A172 (cell line): ENCODE results near the gene YY2. TPM values are rescaled to one million over a fixed set of nuclear protein-coding genes. Genes with fewer than 3 reads are reported as not detected.
"Not testable (repeated sequence)": the region's sequence is repeated elsewhere in the genome, so short reads cannot be mapped to it uniquely, and the experiment has no call there.

ENCODE experiments used
- DNase-seq: peaks from one replicate; pipeline ENCODE4 v3.0.0-alpha.2; 2015; ENCODE audit warnings: low spot score
- total RNA-seq: library from RNA; depleted of rRNA; stranded (reverse); fragments of >200 nt; shearing (Covaris generic); gene quantifications from 2 replicates; pipeline ENCODE4 v1.2.3, GENCODE V29; 2014; rRNA removed

Gene YY2
- total RNA-seq, 1 experiment from 2014 or later = 4.1 TPM

DNA sequence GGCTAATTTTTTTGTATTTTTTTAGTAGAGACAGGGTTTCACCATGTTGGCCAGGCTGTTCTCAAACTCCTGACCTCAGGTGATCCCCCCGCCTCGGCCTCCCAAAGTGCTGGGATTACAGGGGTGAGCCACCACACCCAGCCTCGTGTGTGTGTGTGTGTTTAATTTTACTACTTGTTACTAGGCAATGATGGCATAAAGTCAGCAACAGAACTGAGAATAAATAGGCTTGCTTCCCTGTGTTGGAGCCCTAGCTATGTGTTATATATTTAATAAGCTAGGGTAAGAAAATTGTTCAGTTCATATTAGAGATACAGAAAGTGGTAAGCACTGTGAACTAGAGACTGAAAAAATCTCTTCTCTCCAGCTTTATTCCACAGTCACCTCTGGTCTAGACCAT, 18.4 kb downstream of the YY2 start:
- DNase-seq = not testable (repeated sequence)

DNA sequence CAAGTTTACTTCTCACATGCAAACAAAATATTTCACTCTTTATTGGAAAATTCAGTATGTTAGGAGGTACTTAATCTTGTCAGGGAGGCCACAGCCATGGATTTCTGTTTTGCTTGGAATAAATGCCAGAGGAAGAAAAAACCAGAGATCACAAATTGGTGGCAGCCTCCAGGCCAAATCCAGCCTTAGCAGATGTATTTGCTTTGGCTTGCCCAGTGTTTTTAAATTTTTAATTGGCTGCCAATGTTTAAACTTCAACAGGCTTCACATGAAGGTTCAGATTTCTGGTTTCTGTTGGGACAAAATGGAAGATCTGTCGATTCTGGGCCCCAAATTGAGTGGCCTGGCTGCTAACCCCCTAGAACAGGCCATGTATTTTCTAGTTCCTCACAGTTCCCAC, 19.2 kb downstream of the YY2 start:
- no peak for DNase-seq

DNA sequence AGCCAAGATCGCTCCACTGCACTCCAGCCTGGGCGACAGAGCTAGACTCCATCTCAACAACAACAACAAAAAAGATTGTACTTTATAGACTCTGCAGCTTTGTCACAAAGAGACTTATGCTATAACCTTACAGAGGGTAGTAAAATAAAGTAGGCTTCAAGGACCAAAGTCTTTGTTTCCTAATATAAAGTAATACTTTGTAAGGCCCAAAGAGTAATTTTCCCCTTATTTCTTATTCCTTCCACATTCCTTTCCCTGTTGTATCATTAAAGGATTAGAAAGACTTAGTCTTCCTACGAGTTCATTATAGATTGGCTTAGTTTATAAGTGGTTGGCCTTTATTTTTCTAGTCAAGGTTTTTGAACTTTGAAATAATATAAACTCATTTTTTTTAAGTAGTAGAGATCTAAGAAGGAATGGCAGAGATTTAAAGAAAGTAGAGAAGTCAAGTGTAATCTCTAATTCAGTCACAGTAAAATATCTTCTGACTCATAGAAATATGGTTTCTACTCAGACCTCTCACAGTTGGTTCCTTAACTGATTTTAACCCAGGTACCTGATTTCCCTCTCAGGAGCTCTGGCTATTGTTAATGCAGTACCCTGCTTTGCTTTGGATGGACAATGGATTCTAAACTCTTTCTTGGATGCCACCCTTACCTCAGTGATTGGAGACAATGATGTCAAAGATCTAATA, 26.2 kb downstream of the YY2 start:
- DNase-seq = no peak

DNA sequence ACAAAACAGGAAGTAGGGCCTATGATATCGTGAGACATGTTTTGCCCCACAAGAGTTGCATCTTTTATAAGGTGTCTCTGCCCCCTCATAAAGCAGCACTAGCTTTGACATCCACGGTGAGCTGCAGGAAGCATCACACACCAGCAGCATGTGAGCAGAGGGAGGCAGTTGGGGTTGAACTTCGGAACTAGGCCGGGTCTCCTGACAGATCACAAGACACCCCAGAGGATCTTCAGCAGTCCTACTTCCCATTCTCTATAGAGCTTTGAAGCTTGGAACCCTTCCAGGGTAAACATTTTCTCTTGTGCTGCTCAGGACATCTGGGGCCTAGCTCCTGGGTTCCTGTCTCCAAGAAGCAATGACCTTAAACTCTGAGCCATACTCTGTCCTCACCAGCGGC, 27.5 kb downstream of the YY2 start:
- no peak for DNase-seq

DNA sequence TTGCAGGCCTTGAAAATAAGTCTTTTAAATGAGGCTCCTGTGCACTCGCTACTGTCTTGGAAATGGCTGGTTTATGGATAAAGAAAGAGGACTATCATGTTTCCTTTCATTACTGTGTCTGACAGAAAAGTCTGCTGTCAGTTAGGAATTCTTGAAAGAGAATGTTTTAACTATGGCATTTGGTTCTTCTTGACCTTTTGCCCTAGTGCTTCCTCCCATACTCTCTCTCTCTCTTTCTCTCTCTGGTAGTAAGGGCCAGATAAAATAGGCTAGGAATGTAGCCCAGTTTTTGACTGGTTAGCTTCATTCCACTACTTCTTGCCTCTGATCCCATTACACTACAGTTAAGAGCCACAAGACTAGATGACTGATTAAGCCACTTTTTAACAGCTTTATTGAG, 29.8 kb downstream of the YY2 start:
- no peak for DNase-seq

DNA sequence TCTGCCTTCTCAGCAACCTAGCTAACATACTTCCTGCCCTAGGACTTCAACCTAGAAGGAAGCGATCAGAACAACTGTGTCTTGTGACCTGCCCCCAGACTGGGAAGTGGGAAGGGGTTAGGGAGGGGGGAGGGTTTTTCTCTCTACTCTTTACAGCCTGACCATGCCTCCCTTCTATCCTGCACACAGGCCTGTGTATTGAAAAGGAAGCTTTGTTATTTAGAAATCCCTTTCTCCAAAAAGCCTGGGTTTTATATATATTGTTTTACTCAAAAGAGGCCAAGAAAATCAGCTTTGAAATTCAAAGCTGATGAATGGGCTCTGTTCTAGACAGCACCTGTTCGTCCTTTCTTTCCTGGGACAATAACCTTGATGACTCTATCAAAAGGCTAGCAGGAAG, 49.5 kb downstream of the YY2 start:
- DNase-seq = no peak

DNA sequence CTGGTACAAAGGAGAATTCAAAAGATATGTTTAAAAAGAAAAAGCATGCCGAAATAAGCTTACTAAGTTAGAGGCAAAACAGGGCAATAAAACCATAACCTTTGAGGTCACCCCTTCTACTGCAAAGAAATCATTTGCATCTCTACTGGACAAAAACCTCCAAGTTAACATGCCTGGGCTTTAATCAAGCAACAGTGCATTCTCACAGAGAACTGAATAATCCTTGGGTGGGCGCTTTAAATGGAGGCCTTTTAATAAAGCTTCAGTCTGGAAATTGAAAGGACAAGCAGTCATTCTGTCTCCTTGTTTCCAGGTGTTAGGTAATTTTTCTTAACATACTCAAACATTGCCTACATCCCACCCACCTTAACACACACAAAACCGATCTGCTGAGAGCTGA, 50.2 kb downstream of the YY2 start:
- DNase-seq = no peak

DNA sequence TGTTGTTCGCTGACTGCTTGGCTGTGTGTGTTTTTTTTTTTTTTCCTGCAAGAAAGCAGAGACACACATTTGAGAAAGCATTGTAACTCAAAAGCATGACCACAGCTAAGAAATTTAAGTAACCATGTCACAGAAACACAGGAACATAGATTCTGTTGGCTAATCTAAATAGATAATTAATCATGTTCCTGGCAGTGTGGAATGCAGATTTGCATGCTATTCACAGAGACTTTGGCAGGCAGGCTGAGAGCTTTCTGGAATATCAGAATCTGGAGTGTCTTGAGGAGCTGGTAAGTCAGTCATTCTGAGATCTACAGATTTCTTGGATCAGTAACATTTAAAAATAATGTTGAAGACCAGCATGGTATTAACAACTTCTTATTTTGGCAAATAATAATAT, 51.5 kb downstream of the YY2 start:
- DNase-seq = no peak

Other genes starting within 250 kb of the YY2 start
- not detected in 2 replicates for gene KLHL34, start 197.7 kb upstream of the YY2 start, total RNA-seq
- gene SMPX, start 97.9 kb upstream of the YY2 start, total RNA-seq = not detected in 2 replicates
- 15.4 and 15.9 TPM in 2 replicates for gene MBTPS2, start 16.4 kb upstream of the YY2 start, total RNA-seq
- gene SMS, start 84.7 kb downstream of the YY2 start, total RNA-seq = 423 and 528 TPM in 2 replicates
- 0.36 and 1.1 TPM in 2 replicates for gene PHEX, start 176.3 kb downstream of the YY2 start, total RNA-seq